SU-DHL-6 (cell line): ENCODE results near the gene RWDD4.

Source experiments
- H2AFZ ChIP-seq: fragments of 200-600 bp; sonication (generic); 2 replicates; pipeline ENCODE4 v1.6.1; 2014; ENCODE audit warnings: low read depth, mild to moderate bottlenecking, moderate library complexity, mixed read lengths, antibody characterized with exemption, low read length; ENCODE audit not compliant: severe bottlenecking
- H3F3A ChIP-seq: fragments of 200-600 bp; shearing (Covaris generic); 2 replicates; pipeline ENCODE4 v1.6.0; 2016; ENCODE audit warnings: antibody characterized with exemption, mild to moderate bottlenecking; ENCODE audit not compliant: insufficient read depth
- H3K27ac ChIP-seq: fragments of 200-600 bp; sonication (generic); 2 replicates; pipeline ENCODE4 v1.5.1; 2016; ENCODE audit warnings: low read depth, mild to moderate bottlenecking, low read length, moderate library complexity, mixed read lengths
- H3K27me3 ChIP-seq: fragments of 200-600 bp; sonication (generic), shearing (Covaris generic); 2 replicates; pipeline ENCODE4 v1.6.0; 2014; ENCODE audit warnings: mild to moderate bottlenecking, low read length
- H3K36me3 ChIP-seq: fragments of 200-600 bp; sonication (generic); 2 replicates; pipeline ENCODE4 v1.6.1; 2014; ENCODE audit warnings: mild to moderate bottlenecking, low read length, mixed read lengths
- H3K4me2 ChIP-seq: fragments of 300-600, 200-600 bp; shearing (Covaris generic), sonication (generic); 2 replicates; pipeline ENCODE4 v1.6.0; 2014; ENCODE audit warnings: low read length, low read depth, mild to moderate bottlenecking; ENCODE audit not compliant: poor library complexity, severe bottlenecking
- H3K4me3 ChIP-seq: fragments of 200-600 bp; sonication (generic); 2 replicates; pipeline ENCODE4 v1.5.1; 2014; ENCODE audit warnings: antibody characterized with exemption, low read length, mild to moderate bottlenecking, mixed read lengths; ENCODE audit not compliant: insufficient read depth, poor library complexity, severe bottlenecking
- H3K79me2 ChIP-seq: fragments of 200-600 bp; sonication (generic); 2 replicates; pipeline ENCODE4 v1.6.1; 2014; ENCODE audit warnings: mild to moderate bottlenecking, low read length, moderate library complexity; ENCODE audit not compliant: insufficient read depth
- H3K9ac ChIP-seq: fragments of 200-600 bp; sonication (generic); 2 replicates; pipeline ENCODE4 v1.7.0; 2014; ENCODE audit warnings: mild to moderate bottlenecking, low read length
- H3K9me2 ChIP-seq: fragments of 200-600 bp; sonication (generic); replicated peaks from 2 replicates; pipeline ENCODE4 v1.6.1; 2014; ENCODE audit warnings: low read length; ENCODE audit not compliant: insufficient read depth
- H3K9me3 ChIP-seq: fragments of 200-600 bp; sonication (generic); 2 replicates; pipeline ENCODE4 v1.6.1; 2014; ENCODE audit warnings: low read length, mixed read lengths; ENCODE audit not compliant: insufficient read depth
- H4K20me1 ChIP-seq: fragments of 200-600 bp; sonication (generic); 2 replicates; pipeline ENCODE4 v1.6.1; 2014; ENCODE audit warnings: low read depth, mild to moderate bottlenecking, antibody characterized with exemption, low read length, moderate library complexity, mixed read lengths
- EZH2phosphoT487 ChIP-seq: fragments of 200-600 bp; sonication (generic), shearing (Covaris generic); conservative IDR thresholded peaks from 2 replicates; pipeline ENCODE4 v1.6.1; 2018; ENCODE audit warnings: mild to moderate bottlenecking, antibody characterized with exemption, low read length, moderate library complexity, mixed read lengths
- TF ChIP-seq, protein P1 (sequence below): fragments of 200-600 bp; sonication (generic); IDR thresholded peaks from one replicate; pipeline ENCODE4 v1.5.1; 2017; ENCODE audit warnings: antibody characterized with exemption, mild to moderate bottlenecking, low read length, moderate library complexity; ENCODE audit not compliant: insufficient read depth, poor library complexity, severe bottlenecking

RWDD4 gene

DNA sequence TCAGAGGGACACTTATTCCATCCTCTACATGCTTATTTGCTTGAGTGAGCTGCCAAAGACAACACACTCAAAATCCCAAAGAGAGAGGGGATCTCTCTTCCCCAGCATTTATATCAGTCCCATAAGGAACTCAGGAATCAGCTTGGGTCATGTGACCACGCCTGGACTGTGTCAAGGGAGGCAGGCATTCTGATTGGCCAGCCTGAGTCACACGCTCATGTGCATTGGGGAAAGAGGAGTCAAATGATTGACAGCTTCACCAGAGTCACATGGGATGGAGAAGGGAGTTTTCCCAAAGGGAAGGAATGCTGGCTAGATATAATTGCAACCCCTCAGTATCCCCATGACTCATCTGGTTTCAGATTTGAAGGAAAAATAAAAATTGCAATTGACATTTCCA is 49.0 kb downstream of the RWDD4 start:
- Histone ChIP-seq H3K4me2 (no peak overlapping the region), H3K27me3 (no peaks in the 10 kb centered on the region), H3K79me2 (no peaks in the 10 kb centered on the region), H3K9me2 (no peaks in the 10 kb centered on the region), H3F3A (no peaks in the 10 kb centered on the region), H3K9me3 (no peaks in the 10 kb centered on the region), H4K20me1 (no peaks in the 10 kb centered on the region), H3K4me3 (no peak overlapping the region), H3K9ac (no peak overlapping the region), H3K36me3 (no peaks in the 10 kb centered on the region), H3K27ac (no peak overlapping the region), H2AFZ (no peak overlapping the region)
- TF ChIP-seq EZH2phosphoT487 = no peak
- TF ChIP-seq, protein P1, sequence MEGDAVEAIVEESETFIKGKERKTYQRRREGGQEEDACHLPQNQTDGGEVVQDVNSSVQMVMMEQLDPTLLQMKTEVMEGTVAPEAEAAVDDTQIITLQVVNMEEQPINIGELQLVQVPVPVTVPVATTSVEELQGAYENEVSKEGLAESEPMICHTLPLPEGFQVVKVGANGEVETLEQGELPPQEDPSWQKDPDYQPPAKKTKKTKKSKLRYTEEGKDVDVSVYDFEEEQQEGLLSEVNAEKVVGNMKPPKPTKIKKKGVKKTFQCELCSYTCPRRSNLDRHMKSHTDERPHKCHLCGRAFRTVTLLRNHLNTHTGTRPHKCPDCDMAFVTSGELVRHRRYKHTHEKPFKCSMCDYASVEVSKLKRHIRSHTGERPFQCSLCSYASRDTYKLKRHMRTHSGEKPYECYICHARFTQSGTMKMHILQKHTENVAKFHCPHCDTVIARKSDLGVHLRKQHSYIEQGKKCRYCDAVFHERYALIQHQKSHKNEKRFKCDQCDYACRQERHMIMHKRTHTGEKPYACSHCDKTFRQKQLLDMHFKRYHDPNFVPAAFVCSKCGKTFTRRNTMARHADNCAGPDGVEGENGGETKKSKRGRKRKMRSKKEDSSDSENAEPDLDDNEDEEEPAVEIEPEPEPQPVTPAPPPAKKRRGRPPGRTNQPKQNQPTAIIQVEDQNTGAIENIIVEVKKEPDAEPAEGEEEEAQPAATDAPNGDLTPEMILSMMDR = no peak

DNA sequence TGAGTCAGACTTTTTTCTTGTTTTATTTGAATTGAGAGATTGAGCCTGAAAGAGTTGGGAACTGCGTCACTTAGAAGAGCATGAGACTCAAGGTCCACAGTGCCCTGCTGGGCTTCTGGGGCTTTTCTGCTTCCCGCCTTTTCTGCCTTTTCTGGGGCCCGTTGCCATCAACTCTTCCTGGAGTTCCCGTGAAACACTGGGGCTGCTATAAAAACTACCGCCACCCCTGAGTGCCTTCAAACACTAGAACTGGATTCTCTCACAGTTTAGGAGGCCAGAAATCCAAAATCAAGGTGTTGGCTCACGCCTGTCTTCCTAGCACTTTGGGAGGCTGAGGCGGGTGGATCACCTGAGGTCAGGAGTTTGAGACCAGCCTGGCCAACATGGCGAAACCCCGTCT is 49.8 kb downstream of the RWDD4 start:
- Histone ChIP-seq H2AFZ (no peak overlapping the region), H3K36me3 (no peaks in the 10 kb centered on the region), H4K20me1 (no peaks in the 10 kb centered on the region), H3K9me3 (no peaks in the 10 kb centered on the region), H3K79me2 (no peaks in the 10 kb centered on the region), H3K9ac (no peak overlapping the region), H3F3A (no peaks in the 10 kb centered on the region), H3K4me2 (no peak overlapping the region), H3K4me3 (no peak overlapping the region), H3K27me3 (no peaks in the 10 kb centered on the region), H3K27ac (no peak overlapping the region), H3K9me2 (no peaks in the 10 kb centered on the region)
- no peak for TF ChIP-seq EZH2phosphoT487
- TF ChIP-seq, protein P1 = no peak

- no peaks in the 10 kb centered on the region for H3K9me2 ChIP-seq
- H3K27ac ChIP-seq = no peak overlapping the region
- H3K4me2 ChIP-seq = no peak overlapping the region
- H3K79me2 ChIP-seq = no peaks in the 10 kb centered on the region
- H3K36me3 ChIP-seq = no peaks in the 10 kb centered on the region
- H3F3A ChIP-seq = no peaks in the 10 kb centered on the region
- no peaks in the 10 kb centered on the region for H3K27me3 ChIP-seq
- no peak overlapping the region for H3K9ac ChIP-seq
- H3K9me3 ChIP-seq = no peaks in the 10 kb centered on the region
- H2AFZ ChIP-seq = no peak overlapping the region
- no peaks in the 10 kb centered on the region for H4K20me1 ChIP-seq
- no peak overlapping the region for H3K4me3 ChIP-seq
- TF ChIP-seq EZH2phosphoT487 = no peak
These were observed 51.1 kb downstream of the RWDD4 start for GRCh38 chr4:183607894-183608293.

GRCh38 chr4:183602557-183603027 is 56.4 kb downstream of the RWDD4 start:
- Histone ChIP-seq H3K9me3 (no peaks in the 10 kb centered on the region), H3K9me2 (no peaks in the 10 kb centered on the region), H3K79me2 (no peaks in the 10 kb centered on the region), H3K27ac (no peak overlapping the region), H3K4me3 (no peak overlapping the region), H2AFZ (no peak overlapping the region), H4K20me1 (no peaks in the 10 kb centered on the region), H3F3A (no peaks in the 10 kb centered on the region), H3K27me3 (no peaks in the 10 kb centered on the region), H3K36me3 (no peaks in the 10 kb centered on the region), H3K4me2 (no peak overlapping the region), H3K9ac (no peak overlapping the region)
- TF ChIP-seq, protein P1 = no peak
- TF ChIP-seq EZH2phosphoT487 = no peak
